HT1080 (cell line): ENCODE data around the gene MMP8. TPM values are rescaled to one million over a fixed set of nuclear protein-coding genes. Genes with fewer than 3 reads are reported as not detected.
A peak's percentile ranks its signal among the peaks of the same experiment; 100 is the strongest.

Experiments
- DNase-seq: peaks from one replicate; pipeline ENCODE4 v3.0.0-alpha.2; 2015; ENCODE audit warnings: low read depth
- total RNA-seq: library from RNA; depleted of rRNA; stranded (reverse); fragments of >200 nt; shearing (Covaris generic); gene quantifications from 2 replicates; pipeline ENCODE4 v1.2.3, GENCODE V29; 2014

Gene MMP8
- total RNA-seq, 1 experiment from 2014 or later = 0.10 TPM

DNA sequence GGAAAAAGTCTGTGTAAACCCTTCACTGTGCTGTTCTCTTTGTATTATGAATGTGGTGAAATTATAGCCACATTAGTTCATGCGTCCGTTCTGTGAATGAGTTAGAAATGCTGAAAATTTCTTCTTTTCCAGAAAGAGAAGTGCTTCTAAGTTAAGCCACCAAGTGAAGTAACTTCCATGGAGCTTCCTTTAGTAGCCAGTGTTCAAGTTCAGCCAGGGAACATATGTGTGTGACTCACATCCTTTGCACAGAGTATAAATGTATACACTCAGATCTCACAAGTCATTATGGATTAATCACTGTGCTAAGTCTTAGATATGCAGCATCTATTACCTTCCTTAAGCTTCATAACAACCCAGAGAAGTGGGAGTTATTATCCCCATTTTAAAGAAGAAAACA lies 3.1 kb upstream of the MMP8 start:
- peak; percentile 83 for DNase-seq

DNA sequence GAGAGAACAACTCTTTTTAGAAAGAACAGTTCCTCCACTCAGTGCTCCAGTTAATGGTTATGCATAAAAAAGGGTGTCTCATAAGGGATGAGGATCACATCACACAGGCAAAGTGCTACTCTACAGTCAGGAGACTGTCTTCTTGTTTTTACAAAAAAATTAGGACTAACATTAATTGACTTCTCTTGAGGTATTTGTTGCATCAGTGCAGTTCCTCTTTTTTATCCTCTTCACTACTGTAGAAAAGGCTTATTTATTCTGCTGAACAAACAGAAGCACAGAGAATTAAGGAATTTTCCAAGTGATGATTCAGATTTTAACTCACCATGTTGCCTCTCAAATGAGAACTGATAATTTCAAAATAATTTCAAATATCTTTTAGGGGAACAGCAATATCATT lies 1.9 kb downstream of the MMP8 start:
- DNase-seq = no peak

DNA sequence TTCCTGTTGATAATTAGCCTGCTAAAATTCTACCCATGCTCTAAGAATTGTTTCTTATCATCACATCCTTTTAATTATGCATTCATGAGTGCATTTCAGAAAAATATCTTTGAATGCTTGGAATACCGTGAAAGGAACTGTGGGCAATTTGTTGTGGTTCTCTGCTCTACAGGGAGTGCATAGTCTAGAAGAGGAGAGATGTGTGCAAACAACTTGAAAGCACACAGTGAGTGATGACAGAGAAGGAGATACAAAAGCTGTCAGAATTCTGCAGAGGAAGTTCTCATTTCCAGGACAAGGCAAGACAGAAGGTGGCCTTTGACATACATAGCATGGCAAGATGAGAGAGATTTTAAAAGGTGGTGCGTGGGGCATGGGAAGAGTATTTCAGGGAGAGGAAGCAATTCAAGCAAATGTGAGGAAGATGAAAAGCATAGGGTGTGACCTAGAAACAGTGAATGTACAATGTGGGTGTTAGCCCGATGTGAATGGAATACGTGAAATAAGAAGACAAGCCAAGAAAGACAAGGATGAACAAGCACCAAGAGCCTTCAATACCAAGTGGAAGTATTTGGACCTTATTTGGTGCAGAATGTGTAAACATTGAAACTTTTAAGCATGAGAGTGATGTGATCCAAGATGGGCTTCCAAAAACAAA lies 5.0 kb downstream of the MMP8 start:
- no peak for DNase-seq

DNA sequence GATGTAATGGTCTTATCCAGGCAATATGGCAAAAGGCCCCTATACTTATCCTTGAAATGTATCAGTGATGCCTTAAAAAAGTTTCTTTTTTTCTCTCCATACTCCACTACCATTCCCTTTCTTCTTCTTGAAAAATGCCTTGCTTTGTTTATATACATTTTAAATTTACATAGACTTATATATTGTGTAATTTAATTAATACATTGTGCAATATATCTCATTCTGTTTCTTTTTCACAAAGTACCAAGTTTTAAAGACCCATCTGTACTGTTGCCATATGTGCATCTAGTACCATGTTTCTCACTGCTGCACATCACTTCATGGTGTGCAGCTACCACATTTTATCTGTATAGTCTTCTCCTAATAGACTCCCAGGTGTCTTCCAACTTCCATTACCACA lies 7.5 kb downstream of the MMP8 start:
- no peak for DNase-seq

- no peak for DNase-seq
Observed at GRCh38 chr11:102716527-102716926, 8.2 kb downstream of the MMP8 start.

DNA sequence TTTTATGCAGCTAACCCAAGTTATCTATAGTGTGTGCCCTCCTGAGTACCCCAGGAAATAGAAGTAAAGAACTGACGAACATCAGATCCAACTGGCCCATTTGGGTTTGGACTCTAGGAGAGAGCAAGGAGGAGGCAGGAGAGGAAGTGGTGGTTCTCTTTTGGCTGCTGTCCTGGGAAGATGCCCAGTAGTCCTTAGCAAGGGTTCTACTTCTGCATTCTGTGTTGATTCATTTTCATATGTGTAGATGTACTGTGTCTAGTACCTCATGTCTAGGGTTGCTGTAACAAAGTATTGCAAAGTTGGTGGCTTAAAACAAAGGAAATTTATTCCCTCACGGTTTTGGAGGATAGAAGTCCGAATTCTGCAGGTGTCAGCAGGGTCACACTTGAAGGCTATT lies 12.6 kb downstream of the MMP8 start:
- DNase-seq = no peak

- no peak for DNase-seq
Observed at GRCh38 chr11:102709201-102709945, 15.4 kb downstream of the MMP8 start.

- no peak for DNase-seq
Observed at GRCh38 chr11:102708654-102709053, 16.1 kb downstream of the MMP8 start.

DNA sequence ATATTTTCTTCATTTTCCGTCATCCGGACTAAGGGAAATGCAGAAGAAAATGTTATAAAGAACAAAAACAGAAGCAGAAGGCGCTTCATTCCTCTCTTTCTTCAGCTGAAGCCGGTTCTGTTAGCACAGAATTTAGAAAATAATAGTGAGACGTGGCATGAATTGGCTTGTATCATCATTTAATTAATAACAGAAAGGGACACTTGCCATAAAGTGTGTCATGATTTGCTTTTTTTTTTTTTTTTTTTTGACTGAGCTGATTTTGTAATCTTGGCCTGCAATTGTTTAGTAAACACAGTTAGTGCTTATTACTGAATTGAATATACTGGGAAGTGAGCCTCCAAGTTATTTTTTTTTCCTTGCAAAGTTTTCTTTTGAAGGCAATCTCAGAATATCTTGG lies 19.1 kb downstream of the MMP8 start, which contains the start of gene MMP27:
Gene MMP27, minus strand, starts transcription at position 144 of the 400 bp plus-strand sequence. Its CDS starts 55 bp downstream, at position 89.
- no peak for DNase-seq

- no peak for DNase-seq
Observed at GRCh38 chr11:102704841-102705240, 19.9 kb downstream of the MMP8 start.

GRCh38 chr11:102703826-102704493 lies 20.8 kb downstream of the MMP8 start:
- no peak for DNase-seq

GRCh38 chr11:102695201-102695600 lies 29.6 kb downstream of the MMP8 start:
- no peak for DNase-seq

- no peak for DNase-seq
Observed at GRCh38 chr11:102685754-102686153, 39.0 kb downstream of the MMP8 start.

DNA sequence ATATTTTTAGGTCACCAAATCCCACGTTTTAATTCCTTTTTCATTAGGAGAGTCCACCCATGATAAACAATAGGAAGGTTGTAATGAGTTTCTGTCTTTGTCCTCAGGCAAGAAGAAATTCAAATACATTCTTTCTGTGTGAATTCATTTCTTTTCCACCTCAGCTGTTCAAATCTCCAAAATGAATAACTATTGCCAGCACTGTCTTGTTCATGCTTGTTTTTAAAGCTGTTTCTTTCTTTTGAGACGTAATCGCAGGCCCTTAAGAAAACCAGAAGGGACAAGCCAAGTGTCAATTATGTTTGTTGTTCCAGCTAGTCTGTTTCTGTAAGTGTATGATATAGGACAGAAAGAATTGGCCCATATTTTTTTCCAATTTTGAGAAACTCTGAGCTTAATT lies 39.4 kb downstream of the MMP8 start:
- DNase-seq = no peak

DNA sequence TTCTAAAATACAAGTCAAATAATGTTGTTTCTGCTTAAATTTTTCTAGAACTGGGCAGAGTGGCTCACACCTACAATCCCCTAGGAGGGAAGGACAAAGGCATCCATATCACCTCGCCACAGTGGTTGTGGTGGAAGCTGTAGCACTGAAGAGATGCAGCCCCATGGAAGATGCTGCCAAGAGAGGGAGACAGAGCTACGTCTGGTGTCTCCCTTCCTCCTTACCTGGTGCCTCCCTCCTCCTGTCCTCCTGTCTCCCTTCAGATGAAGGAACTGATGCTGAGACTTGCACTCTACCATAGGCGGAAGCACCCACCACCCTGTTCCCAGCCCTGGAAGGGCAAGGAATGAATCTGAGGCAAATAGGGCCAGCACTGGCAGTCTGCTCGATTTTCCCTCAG lies 41.5 kb downstream of the MMP8 start:
- peak; percentile 13 for DNase-seq

- no peak for DNase-seq
Observed at GRCh38 chr11:102680945-102681344, 43.8 kb downstream of the MMP8 start.

GRCh38 chr11:102678022-102678421 lies 46.7 kb downstream of the MMP8 start:
- no peak for DNase-seq

- DNase-seq = no peak
Observed at GRCh38 chr11:102676084-102676483, 48.7 kb downstream of the MMP8 start.

DNA sequence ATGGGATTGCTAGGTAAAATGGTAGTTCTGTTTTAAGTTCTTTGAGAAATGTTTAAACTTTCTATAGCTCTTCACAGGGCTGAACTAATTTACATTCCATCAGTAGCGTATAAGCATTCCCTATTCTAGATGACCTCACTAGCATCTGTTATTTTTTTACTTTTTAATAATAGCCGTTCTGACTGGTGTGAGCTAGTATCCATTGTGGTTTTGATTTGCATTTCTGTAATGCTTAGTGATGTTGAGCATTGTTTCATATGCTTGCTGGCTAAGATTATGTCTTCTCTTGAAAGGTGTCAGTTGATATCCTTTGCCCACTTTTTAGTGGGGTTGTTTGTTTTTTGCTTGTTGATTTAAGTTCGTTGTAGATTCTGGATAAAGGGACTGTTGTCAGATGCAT lies 55.1 kb downstream of the MMP8 start:
- DNase-seq = no peak

GRCh38 chr11:102666331-102666957 lies 58.3 kb downstream of the MMP8 start:
- peak; percentile 49 for DNase-seq

DNA sequence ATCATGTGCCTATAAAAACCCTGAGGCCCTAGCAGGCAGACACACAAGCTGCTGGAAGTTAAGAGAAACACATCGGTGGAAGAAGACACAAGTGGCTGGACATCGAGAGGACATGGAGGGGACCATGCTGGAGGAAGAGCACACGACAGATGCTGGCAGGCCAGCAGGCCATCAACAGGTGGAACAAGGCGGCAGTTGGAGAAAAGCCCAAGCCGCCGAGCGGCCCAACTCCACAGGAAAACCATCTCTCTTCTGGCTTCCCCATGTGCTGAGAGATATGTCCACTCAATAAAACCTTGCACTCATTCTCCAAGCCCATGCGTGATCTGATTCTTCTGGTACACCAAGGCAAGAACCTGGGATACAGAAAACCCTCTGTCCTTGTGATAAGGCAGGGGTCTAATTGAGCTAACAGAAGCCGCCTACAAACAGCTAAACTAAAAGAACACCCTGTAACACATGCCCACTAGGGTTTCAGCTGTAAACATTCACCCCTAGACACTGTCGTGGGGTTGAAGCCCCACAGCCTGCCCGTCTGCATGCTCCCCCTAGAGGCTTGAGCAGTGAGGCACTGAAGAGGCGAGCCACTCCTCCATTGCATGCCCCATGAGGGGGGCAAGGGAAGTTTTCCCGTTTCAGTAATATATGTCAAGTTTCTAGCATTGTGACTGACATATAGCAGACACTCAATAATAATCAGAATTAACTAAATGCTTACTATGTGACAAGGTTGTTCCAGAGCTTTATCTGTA lies 60.6 kb downstream of the MMP8 start:
- no peak for DNase-seq
